Activated B cell treated with CpG ODN at 0.5 μM for 24 hours (primary cell): ENCODE measurements around the gene RABGAP1L. TPM values are rescaled to one million over a fixed set of nuclear protein-coding genes. Genes with fewer than 3 reads are reported as not detected.
A peak's percentile ranks its signal among the peaks of the same experiment; 100 is the strongest.
"Not testable (repeated sequence)": the region's sequence is repeated elsewhere in the genome, so short reads cannot be mapped to it uniquely, and the experiment has no call there.

ENCODE experiments used
- ATAC-seq: fragments of 200-7000 bp; cut with Tn5 transposase; one replicate; pipeline ENCODE4 v1.10.0; 2021; ENCODE audit warnings: low read depth, mild to moderate bottlenecking, moderate library complexity
- CTCF ChIA-PET: fragments of 350-600 bp; sonication (Branson Sonifier 250); formaldehyde crosslinking; loops from one replicate; lab custom pipeline; 2021; ENCODE audit warnings: antibody characterized with exemption; lab: Charles Lee
- POLR2A ChIA-PET: fragments of 350-600 bp; sonication (Branson Sonifier 250); formaldehyde crosslinking; loops from one replicate; lab custom pipeline; 2021; ENCODE audit warnings: antibody characterized with exemption; lab: Charles Lee
- DNase-seq: peaks from one replicate; pipeline ENCODE4 v3.0.0; 2022
- H3K27ac Mint-ChIP-seq: one replicate; pipeline ENCODE4 v1.8.0; 2020; ENCODE audit warnings: mixed read lengths
- H3K27me3 Mint-ChIP-seq: one replicate; pipeline ENCODE4 v1.8.0; 2021; ENCODE audit warnings: mixed read lengths
- H3K36me3 Mint-ChIP-seq: one replicate; pipeline ENCODE4 v1.8.0; 2021; ENCODE audit warnings: low read depth, mixed read lengths
- H3K4me1 Mint-ChIP-seq: one replicate; pipeline ENCODE4 v1.8.0; 2021; ENCODE audit warnings: mixed read lengths
- H3K4me3 Mint-ChIP-seq: one replicate; pipeline ENCODE4 v1.8.0; 2020; ENCODE audit warnings: mild to moderate bottlenecking, mixed read lengths
- H3K9me3 Mint-ChIP-seq: one replicate; pipeline ENCODE4 v1.8.0; 2020; ENCODE audit warnings: mixed read lengths
- intact Hi-C: fragments of 100-400 bp; cut with micrococcal nuclease; formaldehyde crosslinking; loops from one replicate; pipeline ENCODE4 v1.15.1; 2024
- total RNA-seq: library from RNA; stranded (reverse); gene quantifications from 2 replicates; pipeline ENCODE4 v1.2.3, GENCODE V29; 2022
- TF ChIP-seq, protein P1 (sequence below): fragments of 200-600 bp; IDR thresholded peaks from one replicate; pipeline ENCODE4 v1.8.0; 2022; ENCODE audit warnings: antibody characterized with exemption, mild to moderate bottlenecking

Gene RABGAP1L
- total RNA-seq, 1 donor from 2014 or later: 126 TPM

DNA sequence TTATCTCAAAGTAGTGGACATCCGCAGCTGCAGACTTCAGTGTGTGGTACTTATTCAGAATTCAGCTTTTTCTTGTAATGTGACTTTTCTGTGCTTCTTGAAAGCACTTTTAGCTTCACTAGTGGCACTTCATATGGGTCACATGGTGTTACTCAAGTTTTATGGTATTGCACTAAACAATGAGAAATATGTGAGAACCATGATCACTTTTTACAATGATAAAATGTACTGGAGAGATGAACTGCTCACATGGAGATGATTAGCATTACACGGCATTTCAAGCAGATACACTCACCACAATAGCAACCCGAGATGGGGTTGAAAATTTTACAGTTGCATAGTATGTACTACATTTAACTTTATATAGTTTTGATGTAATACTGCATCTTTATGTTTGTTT, 248.3 kb downstream of the RABGAP1L start:
- intact Hi-C loops: no loop called here
- CTCF ChIA-PET: no interaction called here
- no peak overlapping the region for H3K4me3 Mint-ChIP-seq

DNA sequence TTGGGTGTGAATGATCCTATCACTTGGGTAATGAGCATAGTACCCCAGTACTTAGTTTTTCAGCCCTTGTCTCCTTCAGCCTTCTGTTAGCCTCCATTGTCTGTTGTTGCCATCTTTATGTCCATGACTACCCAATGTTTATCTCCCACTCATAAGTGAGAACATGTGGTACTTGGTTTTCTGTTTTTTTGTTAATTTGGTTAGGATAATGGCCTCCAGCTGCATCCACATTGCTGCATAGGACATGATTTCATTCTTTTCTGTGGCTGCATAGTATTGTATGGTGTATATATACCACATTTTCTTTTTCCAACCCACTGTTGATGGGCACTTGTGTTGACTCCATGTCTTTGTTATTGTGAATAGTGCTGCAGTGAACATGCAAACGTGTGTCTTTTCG, 248.8 kb downstream of the RABGAP1L start:
- Mint-ChIP-seq H3K4me3 (no peak overlapping the region), H3K9me3 (peaks cover 25% of the 10 kb centered on the region), H3K4me1 (peaks cover 23% of the 10 kb centered on the region), H3K36me3 (peaks cover 47% of the 10 kb centered on the region), H3K27me3 (no peaks in the 10 kb centered on the region), H3K27ac (no peak overlapping the region)
- no peak for ATAC-seq
- no peak for DNase-seq
- intact Hi-C loops: no loop called here
- CTCF ChIA-PET: no interaction called here
- TF ChIP-seq, protein P1, sequence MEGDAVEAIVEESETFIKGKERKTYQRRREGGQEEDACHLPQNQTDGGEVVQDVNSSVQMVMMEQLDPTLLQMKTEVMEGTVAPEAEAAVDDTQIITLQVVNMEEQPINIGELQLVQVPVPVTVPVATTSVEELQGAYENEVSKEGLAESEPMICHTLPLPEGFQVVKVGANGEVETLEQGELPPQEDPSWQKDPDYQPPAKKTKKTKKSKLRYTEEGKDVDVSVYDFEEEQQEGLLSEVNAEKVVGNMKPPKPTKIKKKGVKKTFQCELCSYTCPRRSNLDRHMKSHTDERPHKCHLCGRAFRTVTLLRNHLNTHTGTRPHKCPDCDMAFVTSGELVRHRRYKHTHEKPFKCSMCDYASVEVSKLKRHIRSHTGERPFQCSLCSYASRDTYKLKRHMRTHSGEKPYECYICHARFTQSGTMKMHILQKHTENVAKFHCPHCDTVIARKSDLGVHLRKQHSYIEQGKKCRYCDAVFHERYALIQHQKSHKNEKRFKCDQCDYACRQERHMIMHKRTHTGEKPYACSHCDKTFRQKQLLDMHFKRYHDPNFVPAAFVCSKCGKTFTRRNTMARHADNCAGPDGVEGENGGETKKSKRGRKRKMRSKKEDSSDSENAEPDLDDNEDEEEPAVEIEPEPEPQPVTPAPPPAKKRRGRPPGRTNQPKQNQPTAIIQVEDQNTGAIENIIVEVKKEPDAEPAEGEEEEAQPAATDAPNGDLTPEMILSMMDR: no peak
- POLR2A ChIA-PET: no interaction called here

More for the DNA sequence above, 248.3 kb downstream of the RABGAP1L start:
- H3K27ac Mint-ChIP-seq: no peak overlapping the region
- no peak for ATAC-seq
- peaks cover 25% of the 10 kb centered on the region for H3K9me3 Mint-ChIP-seq
- DNase-seq: no peak
- H3K27me3 Mint-ChIP-seq: no peaks in the 10 kb centered on the region
- H3K36me3 Mint-ChIP-seq: peaks cover 51% of the 10 kb centered on the region
- POLR2A ChIA-PET: no interaction called here
- H3K4me1 Mint-ChIP-seq: peaks cover 23% of the 10 kb centered on the region
- TF ChIP-seq, protein P1: no peak

DNA sequence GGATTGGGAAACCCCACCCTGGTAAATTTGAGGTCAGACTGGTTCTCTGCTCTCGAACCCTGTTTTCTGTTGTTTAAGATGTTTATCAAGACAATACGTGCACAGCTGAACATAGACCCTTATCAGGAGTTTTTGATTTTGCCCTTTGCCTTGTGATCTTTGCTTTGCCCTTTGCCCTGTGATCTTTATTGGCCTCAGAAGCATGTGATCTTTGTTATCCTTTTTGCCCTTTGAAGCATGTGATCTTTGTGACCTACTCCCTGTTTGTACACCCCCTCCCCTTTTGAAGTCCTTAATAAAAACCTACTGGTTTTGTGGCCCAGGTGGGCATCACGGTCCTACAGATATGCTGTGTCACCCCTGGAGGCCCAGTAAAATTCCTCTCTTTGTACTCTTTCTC, 250.5 kb downstream of the RABGAP1L start:
- H3K27me3 Mint-ChIP-seq, H3K4me3 Mint-ChIP-seq, DNase-seq, H3K27ac Mint-ChIP-seq, intact Hi-C loops, CTCF ChIA-PET, POLR2A ChIA-PET, ATAC-seq: not testable (repeated sequence)
- peaks cover 35% of the 10 kb centered on the region for H3K4me1 Mint-ChIP-seq
- H3K9me3 Mint-ChIP-seq: peaks cover 25% of the 10 kb centered on the region
- peaks cover 42% of the 10 kb centered on the region for H3K36me3 Mint-ChIP-seq

DNA sequence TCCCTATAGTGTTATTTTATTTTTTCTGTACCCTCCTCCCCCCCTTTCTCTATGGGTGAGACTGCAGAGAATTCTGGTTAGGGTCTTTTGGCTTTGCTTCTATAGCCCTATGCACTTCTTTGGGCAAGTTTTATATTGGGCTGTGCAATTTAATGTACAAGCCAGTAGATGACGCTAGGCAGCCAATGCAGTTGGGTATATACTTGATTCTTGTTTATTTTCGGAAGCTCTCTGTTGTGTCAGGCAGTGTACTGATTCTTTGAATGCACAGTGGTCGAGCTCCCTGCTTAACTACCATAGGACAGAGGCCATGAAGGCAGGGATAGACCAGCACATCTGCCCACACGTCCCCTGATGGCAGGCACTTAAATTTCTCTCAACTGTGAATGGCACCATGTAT, 254.3 kb downstream of the RABGAP1L start:
- Mint-ChIP-seq H3K4me1 (peaks cover 46% of the 10 kb centered on the region), H3K27ac (no peak overlapping the region), H3K9me3 (peaks cover 24% of the 10 kb centered on the region), H3K4me3 (peak overlapping the region; percentile 38), H3K27me3 (no peaks in the 10 kb centered on the region), H3K36me3 (peaks cover 31% of the 10 kb centered on the region)
- POLR2A ChIA-PET: no interaction called here
- ATAC-seq (no peak), DNase-seq (no peak)
- CTCF ChIA-PET: no interaction called here
- TF ChIP-seq, protein P1: no peak
- intact Hi-C loops: no loop called here

DNA sequence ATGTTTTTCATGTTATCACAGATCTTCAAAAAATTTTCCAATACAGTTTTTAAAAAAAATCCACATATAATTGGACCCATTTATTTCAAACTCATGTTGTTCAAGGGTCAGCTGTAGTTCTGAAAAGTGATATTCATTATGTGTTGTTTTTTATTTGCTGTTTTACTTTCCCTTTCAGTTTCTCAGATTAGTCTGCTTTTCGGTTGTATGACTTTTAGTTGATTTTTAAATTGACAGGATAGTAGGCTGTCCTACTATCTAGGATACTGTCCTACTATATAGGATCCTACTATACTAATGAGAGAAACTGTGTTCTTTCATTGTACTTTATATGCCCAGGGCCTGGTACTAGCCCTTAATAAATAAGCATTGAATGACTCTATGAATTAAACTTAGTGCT, 254.9 kb downstream of the RABGAP1L start:
- POLR2A ChIA-PET: no interaction called here
- Mint-ChIP-seq H3K4me3 (peak overlapping the region; percentile 35), H3K27ac (peak overlapping the region; percentile 1), H3K27me3 (no peaks in the 10 kb centered on the region), H3K36me3 (peaks cover 26% of the 10 kb centered on the region), H3K4me1 (peaks cover 46% of the 10 kb centered on the region), H3K9me3 (peaks cover 21% of the 10 kb centered on the region)
- ATAC-seq (no peak), DNase-seq (no peak)
- TF ChIP-seq, protein P1: no peak
- intact Hi-C loops: no loop called here
- CTCF ChIA-PET: no interaction called here

DNA sequence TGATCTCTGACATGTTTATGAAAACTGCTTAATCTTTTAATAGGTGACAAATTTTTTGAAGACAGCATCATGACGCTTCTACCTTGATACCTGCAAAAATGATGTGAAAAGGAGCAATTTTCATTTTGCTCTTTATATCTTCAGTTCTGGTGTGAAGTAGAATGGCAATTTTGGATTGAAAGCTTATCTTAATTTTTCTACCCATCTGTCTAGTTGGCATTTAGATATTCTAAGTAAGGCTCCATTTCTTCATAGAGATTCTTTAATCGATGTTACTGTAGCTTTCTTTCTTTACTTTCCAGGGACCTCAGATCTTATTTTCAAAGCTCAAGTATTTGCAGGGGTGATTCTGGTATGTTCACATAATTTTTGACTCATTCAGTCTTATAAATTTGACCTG, 256.2 kb downstream of the RABGAP1L start:
- H3K4me3 Mint-ChIP-seq: no peak overlapping the region
- TF ChIP-seq, protein P1: no peak
- H3K36me3 Mint-ChIP-seq: peaks cover 19% of the 10 kb centered on the region
- H3K9me3 Mint-ChIP-seq: peaks cover 18% of the 10 kb centered on the region
- intact Hi-C loops: no loop called here
- ChIA-PET CTCF (no interaction called here), POLR2A (no interaction called here)
- H3K4me1 Mint-ChIP-seq: peaks cover 50% of the 10 kb centered on the region
- ATAC-seq: no peak
- no peak overlapping the region for H3K27ac Mint-ChIP-seq
- no peaks in the 10 kb centered on the region for H3K27me3 Mint-ChIP-seq
- no peak for DNase-seq
